Activated CD8-positive, alpha-beta memory T cell treated with anti-CD3 and anti-CD28 coated beads, Interleukin-2, amount 50 U/mL, for 1 hour (primary cell): ENCODE data around the gene ALG8.
"Not testable (repeated sequence)": the region's sequence is repeated elsewhere in the genome, so short reads cannot be mapped to it uniquely, and the experiment has no call there.

Experiments used
- DNase-seq: peaks from one replicate; pipeline ENCODE4 v3.0.0-alpha.2; 2020; ENCODE audit errors: extremely low read depth

ALG8 gene

DNA sequence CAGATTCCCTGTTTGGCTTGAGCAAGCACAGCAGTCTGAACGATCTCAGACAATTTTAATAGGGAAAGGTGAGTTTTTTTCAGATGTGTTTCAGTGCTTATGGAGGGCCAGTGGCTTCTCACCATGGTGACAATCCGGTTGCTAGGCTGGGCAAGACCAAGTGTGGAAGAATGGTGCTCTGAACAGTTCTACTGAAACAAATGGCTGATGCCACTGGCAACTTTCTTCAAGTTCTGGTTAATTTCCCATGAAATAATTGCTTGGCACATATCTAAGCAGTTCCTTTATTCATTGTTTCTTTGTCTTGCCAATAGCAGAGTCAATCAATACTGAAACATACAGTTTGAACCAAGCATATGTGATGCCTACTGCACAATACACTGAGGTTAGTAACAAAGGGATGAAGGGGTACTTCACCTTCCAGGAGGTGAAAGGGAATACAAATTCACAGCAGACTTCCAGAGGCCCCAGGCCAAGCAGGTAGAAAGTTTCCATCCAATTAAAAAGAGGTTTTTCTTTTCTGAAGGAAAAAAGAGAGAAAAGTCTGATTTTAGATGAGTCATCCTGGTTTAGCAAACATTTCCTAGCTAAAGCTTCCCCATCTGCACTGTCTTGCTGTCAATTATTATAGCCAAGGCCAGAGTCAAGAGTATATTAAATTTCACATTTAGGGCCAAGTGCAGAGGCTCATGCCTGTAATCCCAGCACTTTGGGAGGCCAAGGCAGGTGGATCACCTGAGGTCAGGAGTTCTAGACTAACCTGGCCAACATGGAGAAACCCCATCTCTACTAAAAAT is 38.6 kb downstream of the ALG8 start:
- no peak for DNase-seq

DNA sequence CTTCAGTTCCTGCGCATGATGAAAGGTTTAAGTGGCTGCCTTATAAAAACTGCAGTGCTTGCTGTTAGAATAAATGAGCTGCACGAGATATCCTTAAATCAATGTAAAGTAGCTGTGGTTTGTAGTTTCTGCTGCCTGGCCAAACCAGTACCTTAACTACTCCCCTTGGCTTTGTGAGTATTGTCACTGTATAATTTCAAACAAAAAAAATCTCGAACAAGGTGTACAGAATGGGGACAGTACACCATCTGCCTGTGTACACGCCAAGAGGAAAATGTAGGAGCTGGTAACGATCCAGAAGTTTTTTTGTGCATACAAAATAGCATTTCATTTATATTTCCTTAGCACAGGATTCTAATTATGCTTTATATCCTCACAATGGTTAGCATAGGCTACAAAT is 39.2 kb downstream of the ALG8 start:
- DNase-seq = no peak

GRCh38 chr11:78099666-78100065 is 39.8 kb downstream of the ALG8 start:
- no peak for DNase-seq

DNA sequence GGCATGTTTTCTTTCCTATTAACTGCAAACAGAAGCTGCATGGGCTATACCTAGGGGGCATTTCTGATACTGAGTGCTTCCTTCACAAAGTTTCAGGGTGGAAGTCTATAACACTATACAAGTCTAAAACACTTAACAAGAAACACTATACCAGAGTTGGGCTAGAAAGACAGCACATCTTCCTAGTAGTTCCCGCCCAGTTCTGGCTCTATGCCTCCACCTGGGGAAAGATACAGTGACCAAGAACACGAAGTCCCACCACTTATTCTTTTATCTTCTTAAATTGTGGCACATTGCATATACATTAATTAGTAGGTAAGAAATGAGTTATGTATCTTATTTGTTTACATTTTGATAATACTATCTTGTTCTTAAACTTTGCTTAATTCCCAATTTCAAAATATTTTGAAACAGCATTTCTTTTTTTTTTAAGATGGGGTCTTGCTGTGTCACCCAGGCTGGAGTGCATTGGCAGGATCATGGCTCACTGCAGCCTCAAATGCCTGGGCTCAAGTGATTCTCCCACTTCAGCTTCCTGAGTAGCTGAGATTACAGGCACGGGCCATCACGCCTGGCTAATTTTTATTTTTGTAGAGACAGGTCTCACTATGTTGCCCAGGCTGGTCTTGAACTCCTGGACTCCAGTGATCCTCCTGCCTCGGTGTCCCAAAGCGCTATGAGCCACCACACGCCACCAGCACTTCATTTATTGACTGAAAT is 41.6 kb downstream of the ALG8 start:
- DNase-seq = no peak

- DNase-seq = no peak
These were observed 45.2 kb downstream of the ALG8 start for GRCh38 chr11:78094250-78094649.

DNA sequence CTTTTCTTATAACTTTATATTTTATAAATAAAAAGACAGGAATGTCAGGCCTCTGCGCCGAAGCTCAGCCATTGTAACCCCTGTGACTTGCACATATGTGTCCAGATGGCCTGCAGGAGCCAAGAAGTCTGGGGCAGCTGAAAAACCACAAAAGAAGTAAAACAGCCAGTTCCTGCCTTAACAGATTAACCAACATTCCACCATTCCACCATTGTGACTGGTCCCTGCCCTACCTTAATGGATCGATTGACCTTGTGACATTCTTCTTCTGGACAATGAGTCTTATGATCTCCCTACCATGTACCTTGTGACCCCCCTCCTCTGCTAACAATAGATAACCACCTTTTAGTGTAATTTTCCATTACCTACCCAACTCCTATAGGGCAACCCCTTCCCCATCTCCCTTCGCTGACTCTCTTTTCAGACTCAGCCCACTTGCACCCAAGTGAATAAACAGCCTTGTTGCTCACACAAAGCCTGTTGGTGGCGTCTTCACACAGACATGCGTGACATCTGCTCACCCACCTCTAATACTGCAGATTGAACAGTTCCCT is 52.8 kb downstream of the ALG8 start:
- not testable (repeated sequence) for DNase-seq

GRCh38 chr11:78085972-78086371 is 53.5 kb downstream of the ALG8 start:
- no peak for DNase-seq

DNA sequence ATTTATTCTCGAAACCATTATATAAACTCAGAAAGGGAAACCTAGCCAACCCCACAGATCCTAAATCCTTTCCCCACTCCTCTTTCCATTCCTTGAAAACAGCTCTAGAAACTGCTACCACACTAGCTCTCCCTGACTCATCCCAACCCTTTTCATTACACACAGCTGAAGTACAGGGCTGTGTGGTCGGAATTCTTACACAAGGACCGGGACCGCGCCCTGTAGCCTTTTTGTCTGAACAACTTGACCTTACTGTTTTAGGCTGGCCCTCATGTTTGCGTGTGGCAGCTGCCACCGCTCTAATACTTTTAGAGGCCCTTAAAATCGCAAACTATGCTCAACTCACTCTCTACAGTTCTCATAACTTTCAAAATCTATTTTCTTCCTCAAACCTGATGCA is 54.9 kb downstream of the ALG8 start:
- DNase-seq = not testable (repeated sequence)

DNA sequence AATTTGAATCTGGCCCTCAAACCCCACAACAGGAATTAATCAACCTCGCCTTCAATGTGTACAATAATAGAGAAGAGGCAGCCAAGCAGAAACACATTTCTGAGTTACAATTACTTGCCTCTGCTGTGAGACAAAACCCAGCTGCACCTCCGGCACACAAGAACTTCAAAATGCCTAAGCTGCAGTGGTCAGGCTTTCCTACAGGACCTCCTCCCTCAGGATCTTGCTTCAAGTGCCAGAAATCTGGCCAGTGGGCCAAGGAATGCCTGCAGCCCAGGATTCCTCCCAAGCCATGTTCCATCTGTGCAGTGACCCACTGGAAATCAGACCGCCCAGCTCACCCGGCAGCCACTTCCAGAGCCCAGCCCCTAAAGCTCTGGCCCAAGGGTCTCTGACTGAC is 56.4 kb downstream of the ALG8 start:
- DNase-seq = no peak

GRCh38 chr11:78082146-78082545 is 57.3 kb downstream of the ALG8 start:
- no peak for DNase-seq

DNA sequence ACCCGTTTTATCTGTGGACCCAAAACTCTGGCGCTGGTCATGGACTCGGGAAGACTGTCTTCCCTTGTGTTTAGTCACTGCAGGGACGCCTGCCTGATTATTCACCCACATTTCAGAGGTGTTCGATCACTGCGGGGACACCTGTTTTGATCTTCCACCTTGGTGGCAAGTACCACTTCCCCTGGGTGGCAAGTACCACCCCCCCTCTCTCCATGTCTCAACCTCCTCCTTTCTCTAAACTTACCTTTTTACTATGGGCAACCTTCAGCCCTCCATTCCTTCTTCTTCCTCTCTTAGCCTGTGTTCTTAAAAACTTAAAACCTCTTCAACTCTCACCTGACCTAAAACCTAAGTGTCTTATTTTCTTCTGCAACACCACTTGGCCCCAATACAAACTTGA is 57.8 kb downstream of the ALG8 start:
- DNase-seq = no peak

GRCh38 chr11:78080818-78081495 is 58.5 kb downstream of the ALG8 start:
- no peak for DNase-seq

- no peak for DNase-seq
These were observed 59.2 kb downstream of the ALG8 start for GRCh38 chr11:78080084-78080817.

DNA sequence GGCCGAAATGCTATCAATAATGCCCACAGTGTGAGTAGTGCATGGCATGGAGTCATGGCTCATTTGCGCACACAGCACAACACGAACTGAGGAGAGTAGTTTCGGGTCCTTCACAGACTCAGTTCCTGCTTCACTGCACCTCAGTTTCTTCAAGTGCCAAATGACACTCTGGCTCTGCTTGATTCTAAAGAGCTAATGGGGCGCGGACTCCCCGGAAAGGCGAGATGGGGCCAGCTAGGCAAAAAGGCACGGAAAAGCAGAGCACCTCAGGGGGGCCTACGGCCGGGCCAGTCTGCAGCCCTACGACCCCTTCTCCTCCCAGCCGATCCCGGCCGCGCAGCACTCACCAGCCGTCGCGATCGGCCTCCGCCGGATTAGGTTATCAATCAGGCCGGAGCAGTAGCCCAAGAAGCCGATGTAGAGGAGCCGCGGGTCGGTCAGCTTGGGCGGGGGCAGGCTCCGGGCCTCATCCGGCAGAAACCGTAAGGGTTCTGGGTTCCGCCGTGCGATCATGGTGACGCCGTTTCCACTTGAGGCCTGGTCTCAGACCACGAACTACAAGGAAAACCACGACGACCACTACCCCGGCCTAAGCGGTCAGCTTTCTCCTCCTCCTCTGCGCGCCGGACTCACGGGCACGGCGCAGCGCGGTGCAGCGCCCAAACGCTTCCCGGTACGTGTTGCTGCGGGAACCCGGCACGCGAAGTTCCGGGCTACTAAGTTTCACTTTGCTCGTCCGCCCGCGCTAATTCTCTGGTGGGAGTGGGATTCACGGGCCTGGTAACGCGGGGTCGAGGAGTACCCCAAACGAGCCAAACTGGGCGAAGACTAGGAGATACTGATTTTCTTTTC is 60.0 kb downstream of the ALG8 start, which contains the start of gene NDUFC2:
Gene NDUFC2, minus strand, starts transcription at position 631 of the 852 bp plus-strand sequence. Its CDS starts 118 bp downstream, at position 513.
- peak; percentile 10 for DNase-seq

DNA sequence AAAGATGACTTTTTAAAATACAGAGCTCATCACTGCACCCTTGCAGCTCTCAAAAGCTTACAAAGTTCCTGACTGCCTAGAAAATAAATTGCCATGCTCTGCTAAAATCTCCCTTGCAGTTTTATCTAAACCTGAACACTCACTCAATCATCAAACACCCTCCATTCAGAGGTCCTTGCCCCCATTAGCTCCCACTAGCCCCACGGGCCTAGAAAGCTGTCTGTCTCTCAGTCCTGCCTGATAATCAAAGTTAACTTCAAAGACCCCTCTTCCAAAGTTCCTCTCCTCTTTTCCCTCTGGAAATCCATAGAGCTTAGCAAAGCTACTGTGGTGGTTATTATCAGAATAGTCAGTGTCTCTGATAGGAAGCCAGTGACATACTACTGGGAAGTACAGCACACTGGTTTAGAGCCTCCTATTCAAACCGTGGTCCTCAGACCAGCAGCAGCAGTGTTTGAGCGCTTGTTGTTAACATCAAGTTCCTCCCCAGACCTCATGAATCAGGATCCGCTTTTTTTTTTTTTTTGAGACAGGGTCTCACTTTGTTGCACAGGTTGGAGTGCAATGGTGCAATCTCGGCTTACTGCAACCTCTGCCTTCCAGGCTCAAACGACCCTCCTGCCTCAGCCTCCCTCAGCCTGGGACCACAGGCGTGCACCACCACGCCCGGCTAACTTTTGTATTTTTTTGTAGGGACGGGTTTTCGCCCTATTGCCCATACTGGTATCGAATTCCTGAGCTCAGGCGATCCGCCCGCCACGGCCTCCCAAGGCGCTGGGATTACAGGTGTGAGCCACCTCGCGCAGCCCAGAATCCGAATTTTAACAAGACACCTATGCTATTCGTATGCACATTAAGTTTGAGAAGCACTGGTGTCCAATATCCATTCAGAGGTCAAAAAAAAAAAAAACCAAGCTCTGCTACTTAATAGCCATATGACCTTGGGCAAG is 60.9 kb downstream of the ALG8 start:
- DNase-seq = no peak

- DNase-seq = not testable (repeated sequence)
These were observed 61.8 kb downstream of the ALG8 start for GRCh38 chr11:78077592-78077991.

- DNase-seq = no peak
These were observed 62.6 kb downstream of the ALG8 start for GRCh38 chr11:78076733-78077403.

GRCh38 chr11:78074756-78075155 is 64.7 kb downstream of the ALG8 start:
- no peak for DNase-seq

DNA sequence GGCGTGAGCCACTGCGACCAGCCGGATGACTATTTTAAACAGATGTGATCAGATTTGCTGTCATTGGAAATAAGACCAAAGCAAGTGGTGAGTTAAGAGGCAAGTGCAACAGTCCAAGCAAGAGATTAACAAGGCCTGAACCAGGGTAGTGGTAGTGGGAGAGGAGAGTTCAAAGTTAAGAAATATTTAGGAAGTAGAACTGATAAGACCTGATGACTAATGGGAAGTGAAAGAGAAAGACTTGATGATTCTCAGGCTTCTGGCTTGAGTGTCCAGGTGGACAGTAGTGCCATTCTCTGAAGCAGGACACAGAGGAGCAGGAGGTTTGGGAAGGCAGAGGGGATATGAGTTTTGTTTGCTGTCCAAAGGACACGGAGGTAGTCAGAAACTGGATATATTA is 67.0 kb downstream of the ALG8 start:
- DNase-seq = no peak
